Activated T-helper 2 cell treated with anti-CD3 and anti-CD28 coated beads, Interferon-gamma antibody, Interleukin-2, Interleukin-4, amounts not matched to agents 10 μg/mL and 5 μg/mL and 100 μg/mL, durations not matched to agents 14 hours and 24 hours and 36 hours (primary cell): ENCODE measurements around the gene SKAP2. TPM values are rescaled to one million over a fixed set of nuclear protein-coding genes. Genes with fewer than 3 reads are reported as not detected.

ENCODE experiments used
- DNase-seq: peaks from one replicate; pipeline ENCODE4 v3.0.0; 2021; ENCODE audit warnings: low spot score
- H3K27ac Mint-ChIP-seq: one replicate; pipeline ENCODE4 v1.8.0; 2021; ENCODE audit warnings: mixed read lengths
- H3K27me3 Mint-ChIP-seq: one replicate; pipeline ENCODE4 v1.8.0; 2021; ENCODE audit warnings: low read depth, mixed read lengths
- H3K36me3 Mint-ChIP-seq: one replicate; pipeline ENCODE4 v1.8.0; 2021; ENCODE audit warnings: low read depth, mixed read lengths
- H3K4me1 Mint-ChIP-seq: one replicate; pipeline ENCODE4 v1.8.0; 2021; ENCODE audit warnings: low read depth, mixed read lengths
- H3K4me3 Mint-ChIP-seq: one replicate; pipeline ENCODE4 v1.8.0; 2021; ENCODE audit warnings: low read depth, mild to moderate bottlenecking, moderate library complexity, mixed read lengths
- H3K9me3 Mint-ChIP-seq: one replicate; pipeline ENCODE4 v1.8.0; 2021; ENCODE audit warnings: mixed read lengths
- intact Hi-C: fragments of 100-400 bp; cut with micrococcal nuclease; formaldehyde crosslinking; loops from one replicate; pipeline ENCODE4 v1.15.1; 2023
- total RNA-seq: library from RNA; stranded (reverse); gene quantifications from 2 replicates; pipeline ENCODE4 v1.2.3, GENCODE V29; 2022

Gene SKAP2
- total RNA-seq, 1 donor from 2014 or later: 8.2 TPM

DNA sequence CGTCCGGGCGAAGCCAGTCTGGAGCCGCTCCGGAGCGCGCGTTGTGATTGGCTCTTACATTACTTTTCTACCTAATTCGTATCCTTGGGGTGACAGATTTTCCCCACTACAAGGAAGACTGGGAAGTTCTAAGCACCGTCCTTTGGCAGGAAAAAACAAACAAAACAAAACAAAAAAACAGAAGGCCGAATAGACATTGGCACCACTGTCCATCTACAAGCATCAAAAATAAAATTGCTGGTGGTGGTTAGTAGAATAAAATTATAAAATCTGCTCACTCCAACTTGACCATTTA, 651 bp upstream of the SKAP2 start:
- no peak for DNase-seq
- H3K36me3 Mint-ChIP-seq: no peaks in the 10 kb centered on the region
- peak overlapping the region; percentile 92 for H3K4me3 Mint-ChIP-seq
- intact Hi-C loops: loop anchor here (2.0 kb wide), 1 partner anchor 232 kb away; no protein-coding TSS in a partner anchor
- peaks cover 15% of the 10 kb centered on the region for H3K4me1 Mint-ChIP-seq
- peaks cover 3% of the 10 kb centered on the region for H3K9me3 Mint-ChIP-seq
- H3K27me3 Mint-ChIP-seq: peaks cover 50% of the 10 kb centered on the region
- H3K27ac Mint-ChIP-seq: peak overlapping the region; percentile 65

- peaks cover 3% of the 10 kb centered on the region for H3K9me3 Mint-ChIP-seq
- DNase-seq: peak; percentile 15
- peaks cover 15% of the 10 kb centered on the region for H3K4me1 Mint-ChIP-seq
- peak overlapping the region; percentile 14 for H3K27ac Mint-ChIP-seq
- H3K4me3 Mint-ChIP-seq: peak overlapping the region; percentile 92
- intact Hi-C loops: loop anchor here (1.0 to 5.0 kb wide), 3 partner anchors 233 to 1001 kb away; partner anchors contain the start of genes CBX3 and HNRNPA2B1
- no peaks in the 10 kb centered on the region for H3K36me3 Mint-ChIP-seq
- peaks cover 54% of the 10 kb centered on the region for H3K27me3 Mint-ChIP-seq
Observed at GRCh38 chr7:26863518-26864308, 677 bp downstream of the SKAP2 start.

DNA sequence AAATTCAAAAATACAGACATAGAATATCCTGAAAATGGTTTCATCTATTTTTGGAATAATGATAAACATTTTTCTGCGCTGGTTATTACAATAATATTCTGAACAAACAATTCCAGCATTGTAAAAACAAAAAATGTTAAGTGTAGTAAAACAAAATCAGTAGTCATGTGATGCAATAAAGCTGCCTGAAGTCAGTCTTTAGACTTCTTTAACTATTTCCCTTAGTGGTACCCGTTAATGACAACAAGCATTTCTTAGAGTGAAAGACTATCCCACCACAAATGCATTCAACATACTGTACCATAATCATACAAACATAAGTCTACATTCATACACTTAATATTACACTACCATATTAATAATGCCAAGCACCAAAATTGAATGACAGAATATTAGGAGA, 1.6 kb downstream of the SKAP2 start:
- intact Hi-C loops: loop anchor here (1.0 to 5.0 kb wide), 2 partner anchors 661 to 1001 kb away; partner anchors contain the start of genes CBX3 and HNRNPA2B1

GRCh38 chr7:26861050-26861449, 3.3 kb downstream of the SKAP2 start:
- H3K27ac Mint-ChIP-seq: no peak overlapping the region
- no peaks in the 10 kb centered on the region for H3K36me3 Mint-ChIP-seq
- DNase-seq: no peak
- intact Hi-C loops: loop anchor here (5.0 kb wide), 1 partner anchor 659 kb away; the partner anchor contains the start of genes CBX3 and HNRNPA2B1
- peaks cover 19% of the 10 kb centered on the region for H3K4me1 Mint-ChIP-seq
- H3K27me3 Mint-ChIP-seq: peaks cover 69% of the 10 kb centered on the region
- peaks cover 3% of the 10 kb centered on the region for H3K9me3 Mint-ChIP-seq
- H3K4me3 Mint-ChIP-seq: no peak overlapping the region

More for the DNA sequence above, 1.6 kb downstream of the SKAP2 start:
- DNase-seq: no peak
- Mint-ChIP-seq H3K4me1 (peaks cover 15% of the 10 kb centered on the region), H3K36me3 (no peaks in the 10 kb centered on the region), H3K4me3 (no peak overlapping the region), H3K27me3 (peaks cover 60% of the 10 kb centered on the region), H3K27ac (no peak overlapping the region), H3K9me3 (peaks cover 3% of the 10 kb centered on the region)

- Mint-ChIP-seq H3K4me3 (no peak overlapping the region), H3K4me1 (peaks cover 18% of the 10 kb centered on the region), H3K27ac (no peak overlapping the region), H3K9me3 (no peaks in the 10 kb centered on the region), H3K36me3 (no peaks in the 10 kb centered on the region), H3K27me3 (peaks cover 69% of the 10 kb centered on the region)
- intact Hi-C loops: loop anchor here (5.0 kb wide), 1 partner anchor 658 kb away; the partner anchor contains the start of genes CBX3 and HNRNPA2B1
- no peak for DNase-seq
Observed at GRCh38 chr7:26860361-26860760, 4.0 kb downstream of the SKAP2 start.

DNA sequence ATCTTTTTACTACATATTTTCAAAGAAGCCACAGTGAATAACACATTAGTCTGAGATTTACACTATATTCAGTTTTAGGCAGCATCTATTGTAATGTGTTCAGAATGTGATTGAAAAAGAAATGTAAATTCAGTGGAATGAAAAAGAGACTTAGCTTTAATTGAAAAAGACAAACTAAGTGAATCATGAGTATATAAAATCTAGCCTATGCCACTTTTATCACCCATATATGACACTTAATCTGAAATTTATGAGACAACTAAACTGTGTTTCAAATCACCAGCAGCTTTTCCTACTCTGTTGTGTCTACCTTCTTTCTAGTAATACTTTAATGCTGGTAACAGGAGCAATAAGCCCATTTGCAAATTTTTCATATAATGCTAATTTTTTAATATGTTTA, 4.7 kb downstream of the SKAP2 start:
- Mint-ChIP-seq H3K27ac (no peak overlapping the region), H3K36me3 (no peaks in the 10 kb centered on the region), H3K4me3 (no peak overlapping the region), H3K9me3 (no peaks in the 10 kb centered on the region), H3K4me1 (peaks cover 14% of the 10 kb centered on the region), H3K27me3 (peaks cover 76% of the 10 kb centered on the region)
- no peak for DNase-seq
- intact Hi-C loops: loop anchor here (5.0 to 10.0 kb wide), 3 partner anchors 303 to 657 kb away; partner anchors contain the start of genes CBX3, EVX1 and HNRNPA2B1

DNA sequence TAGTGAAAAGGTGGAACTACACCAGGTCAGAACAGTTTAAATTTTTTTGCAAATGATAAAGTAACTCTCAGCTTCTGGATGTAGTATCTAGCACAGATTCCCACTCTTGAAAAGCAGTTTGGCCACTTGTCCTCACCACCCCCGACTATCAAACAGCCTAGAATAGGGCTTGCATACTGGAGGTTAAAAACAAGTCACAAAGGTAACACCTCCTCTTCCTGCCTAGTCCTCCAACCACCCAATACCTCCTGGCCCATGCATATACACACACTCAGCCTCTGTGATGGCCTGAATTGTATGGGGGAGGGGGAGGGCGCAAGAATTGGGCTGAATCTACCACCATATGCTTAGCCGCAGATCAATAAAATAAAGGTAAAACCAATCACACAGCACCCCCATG, 5.7 kb downstream of the SKAP2 start:
- no peaks in the 10 kb centered on the region for H3K36me3 Mint-ChIP-seq

DNA sequence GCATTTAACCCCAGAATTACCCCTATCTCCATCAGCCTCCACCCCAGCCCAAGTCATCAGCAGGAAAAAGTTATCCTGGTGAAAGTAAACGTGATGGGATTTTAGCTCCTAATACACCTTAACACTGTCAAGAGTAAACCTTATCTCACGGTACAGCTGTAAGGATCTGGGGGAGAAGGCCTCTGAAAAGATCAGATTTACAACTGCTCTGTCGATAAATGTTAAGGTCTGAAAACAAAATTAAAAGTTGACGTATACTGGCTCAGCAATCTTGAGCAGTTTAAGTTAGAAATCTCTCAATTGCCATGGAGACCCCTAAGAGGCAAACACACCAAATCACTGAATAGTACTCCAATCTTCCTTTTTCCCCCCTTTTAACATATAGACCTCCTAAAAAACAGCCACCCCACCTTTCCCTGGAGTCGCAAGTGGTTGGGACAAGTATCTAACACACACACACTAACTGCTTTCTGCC, 6.1 kb downstream of the SKAP2 start:
- intact Hi-C loops: loop anchor here (5.0 to 10.0 kb wide), 2 partner anchors 304 to 387 kb away; partner anchors contain the start of gene EVX1
- Mint-ChIP-seq H3K4me1 (peaks cover 4% of the 10 kb centered on the region), H3K4me3 (no peak overlapping the region), H3K27me3 (peaks cover 70% of the 10 kb centered on the region), H3K36me3 (no peaks in the 10 kb centered on the region), H3K27ac (no peak overlapping the region), H3K9me3 (no peaks in the 10 kb centered on the region)
- no peak for DNase-seq

More for the DNA sequence above, 5.7 kb downstream of the SKAP2 start:
- H3K27ac Mint-ChIP-seq: no peak overlapping the region
- peaks cover 72% of the 10 kb centered on the region for H3K27me3 Mint-ChIP-seq
- no peaks in the 10 kb centered on the region for H3K9me3 Mint-ChIP-seq
- no peak for DNase-seq
- H3K4me1 Mint-ChIP-seq: peaks cover 8% of the 10 kb centered on the region
- intact Hi-C loops: loop anchor here (5.0 to 10.0 kb wide), 2 partner anchors 304 to 386 kb away; partner anchors contain the start of gene EVX1
- no peak overlapping the region for H3K4me3 Mint-ChIP-seq

DNA sequence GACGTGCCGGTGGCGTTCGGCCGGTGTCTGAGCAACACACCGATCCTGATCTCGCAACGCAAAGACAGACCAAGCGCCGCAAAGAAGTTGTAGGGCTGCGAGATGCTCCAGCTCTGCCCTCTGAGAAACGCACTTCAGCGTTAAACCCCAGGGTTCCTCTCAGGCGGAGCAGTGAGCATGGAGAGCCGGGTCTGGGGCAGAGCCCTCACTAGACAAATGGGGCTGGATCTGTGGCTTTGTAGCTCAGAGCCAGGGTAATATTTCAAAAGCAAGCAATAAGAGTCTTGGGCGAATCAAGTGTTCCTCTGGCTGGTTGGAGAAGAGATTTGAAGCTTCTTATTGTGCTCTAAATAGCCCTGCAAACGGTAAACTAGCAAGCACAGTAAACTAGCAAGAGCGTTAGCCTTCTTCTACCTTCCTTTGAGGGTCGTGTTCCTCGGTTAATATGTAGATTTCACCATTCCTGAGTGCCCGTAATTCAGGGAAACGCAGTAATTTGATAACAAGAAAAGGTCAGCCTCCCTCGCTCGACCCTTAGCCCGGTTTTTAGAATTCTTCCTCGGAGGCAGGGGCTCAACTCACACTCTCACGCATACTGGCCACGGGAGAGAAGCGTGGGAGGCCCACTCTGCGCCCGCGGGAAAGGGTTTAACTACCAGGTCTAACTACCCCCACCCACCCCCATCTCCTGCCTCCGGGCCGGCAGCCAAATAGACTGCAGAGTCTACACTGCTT, 6.7 kb downstream of the SKAP2 start:
- Mint-ChIP-seq H3K4me1 (peaks cover 4% of the 10 kb centered on the region), H3K27me3 (peaks cover 66% of the 10 kb centered on the region), H3K4me3 (no peak overlapping the region), H3K9me3 (no peaks in the 10 kb centered on the region), H3K27ac (no peak overlapping the region), H3K36me3 (no peaks in the 10 kb centered on the region)
- DNase-seq: no peak
- intact Hi-C loops: loop anchor here (5.0 to 10.0 kb wide), 2 partner anchors 305 to 387 kb away; partner anchors contain the start of gene EVX1

DNA sequence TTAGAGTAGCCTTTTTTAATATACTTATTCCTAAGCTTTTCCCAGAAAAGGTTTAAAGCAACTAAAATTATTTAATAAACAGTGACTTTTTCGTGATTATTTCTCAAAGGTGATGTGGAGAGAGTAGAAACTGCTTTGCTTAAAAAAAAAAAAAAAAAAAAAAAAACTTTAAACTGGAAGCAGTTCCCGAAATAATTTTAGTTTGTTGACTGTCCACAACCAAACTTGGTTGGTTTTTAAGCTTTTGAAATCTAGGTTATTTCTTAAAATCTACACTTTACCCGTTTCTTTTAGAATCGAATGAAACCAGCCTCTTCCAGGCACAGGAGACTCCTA, 7.3 kb downstream of the SKAP2 start:
- H3K9me3 Mint-ChIP-seq: no peaks in the 10 kb centered on the region
- peaks cover 62% of the 10 kb centered on the region for H3K27me3 Mint-ChIP-seq
- peaks cover 4% of the 10 kb centered on the region for H3K4me1 Mint-ChIP-seq
- intact Hi-C loops: loop anchor here (5.0 to 10.0 kb wide), 2 partner anchors 305 to 388 kb away; partner anchors contain the start of gene EVX1
- H3K27ac Mint-ChIP-seq: no peak overlapping the region
- DNase-seq: no peak
- no peaks in the 10 kb centered on the region for H3K36me3 Mint-ChIP-seq
- no peak overlapping the region for H3K4me3 Mint-ChIP-seq

- Mint-ChIP-seq H3K27me3 (peaks cover 57% of the 10 kb centered on the region), H3K4me1 (peaks cover 4% of the 10 kb centered on the region), H3K36me3 (no peaks in the 10 kb centered on the region), H3K9me3 (no peaks in the 10 kb centered on the region), H3K4me3 (no peak overlapping the region), H3K27ac (no peak overlapping the region)
- intact Hi-C loops: loop anchor here (5.0 to 10.0 kb wide), 2 partner anchors 306 to 388 kb away; partner anchors contain the start of gene EVX1
- DNase-seq: no peak
Observed at GRCh38 chr7:26856176-26856985, 8.0 kb downstream of the SKAP2 start.
